ENCODE data around the gene VGF.

VGF gene

DNA sequence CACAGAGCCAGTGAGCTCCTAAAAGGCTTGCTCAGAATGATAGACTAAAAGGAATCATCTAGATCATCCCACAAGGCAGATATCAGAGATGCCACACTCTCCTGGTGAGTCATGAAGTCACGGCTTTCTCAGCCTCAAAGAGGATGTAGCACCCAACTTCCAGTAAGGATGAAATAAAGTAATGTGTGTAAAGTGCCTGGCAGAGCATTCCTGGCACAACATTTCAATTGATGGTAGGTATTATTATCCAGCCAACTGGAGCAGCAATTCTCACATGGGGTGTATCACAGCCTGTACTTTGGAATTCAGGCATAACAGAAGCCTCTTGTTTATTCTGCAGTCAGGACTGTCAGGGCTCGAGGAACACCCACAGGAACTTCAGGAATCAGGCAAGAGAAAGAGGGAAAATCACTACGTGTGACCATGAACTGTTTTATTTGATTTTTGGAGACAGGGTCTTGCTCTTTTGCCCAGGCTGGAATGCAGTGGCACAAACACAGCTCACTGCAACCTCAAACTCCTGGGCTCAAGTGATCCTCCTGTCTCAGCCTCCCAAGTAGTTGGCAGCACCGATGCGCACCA, 20.0 kb upstream of the VGF start:
- DNase-seq (ENCODE audit: low read depth in 2 of 2), result no peak

DNA sequence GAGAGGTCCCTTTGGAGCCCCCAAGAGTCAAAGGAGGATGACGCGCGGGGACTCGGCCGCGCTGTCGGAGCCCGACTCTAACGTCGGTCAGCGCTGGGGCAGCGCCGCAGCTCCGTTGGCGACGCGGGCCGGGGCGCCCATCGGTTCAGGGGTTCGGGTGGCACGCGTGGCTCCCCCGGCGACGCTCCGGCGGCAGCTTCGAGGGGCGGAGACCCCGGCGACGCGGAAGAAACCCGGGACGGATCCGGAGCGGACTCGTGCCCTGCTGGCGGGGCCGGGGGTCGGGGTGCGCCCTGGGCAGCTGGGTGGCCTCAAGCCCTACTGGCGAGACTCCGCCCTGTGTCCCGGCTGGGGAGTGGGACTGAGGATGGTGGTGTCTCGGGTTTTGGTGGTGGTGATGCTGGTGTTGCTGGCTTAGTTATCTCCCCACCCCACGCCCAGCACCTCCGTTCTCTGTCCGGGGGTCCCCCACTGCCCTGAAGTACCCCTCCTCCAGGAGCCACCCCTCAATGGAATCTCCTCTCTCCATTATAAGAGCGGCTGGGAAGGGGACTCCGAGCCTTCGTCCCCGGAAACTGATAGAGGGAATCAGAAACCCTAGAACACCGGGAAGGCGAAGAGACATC, 14.9 kb upstream of the VGF start, which contains the start of gene NAT16:
Gene NAT16 (minus strand): TSS at position 164 of the 626 bp plus-strand sequence. CDS start 5,486 bp downstream, outside the sequence.
- DNase-seq (ENCODE audit: low read depth in 2 of 2), result no peak

DNA sequence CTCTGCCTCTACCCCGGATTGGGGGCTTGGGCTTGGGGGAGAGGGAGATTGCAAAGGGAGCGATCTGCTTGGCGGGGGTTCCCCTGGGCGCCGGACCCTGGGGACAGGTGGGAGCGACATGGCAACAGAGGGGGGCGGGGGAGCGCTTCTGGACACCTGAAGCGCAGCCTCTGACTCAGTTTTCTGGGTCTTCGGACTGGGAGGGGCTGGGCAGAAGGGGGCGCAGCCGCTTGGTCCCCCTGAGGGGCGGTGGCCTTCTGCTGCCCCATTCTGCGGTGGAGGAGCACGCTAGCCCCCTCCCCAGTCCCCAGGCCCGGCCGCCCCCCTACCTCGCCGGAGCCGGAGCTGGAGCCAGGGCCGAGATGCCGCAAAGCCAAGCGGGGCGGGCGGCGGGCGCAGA, 14.3 kb upstream of the VGF start:
- DNase-seq (ENCODE audit: low read depth in 2 of 2), result no peak

DNA sequence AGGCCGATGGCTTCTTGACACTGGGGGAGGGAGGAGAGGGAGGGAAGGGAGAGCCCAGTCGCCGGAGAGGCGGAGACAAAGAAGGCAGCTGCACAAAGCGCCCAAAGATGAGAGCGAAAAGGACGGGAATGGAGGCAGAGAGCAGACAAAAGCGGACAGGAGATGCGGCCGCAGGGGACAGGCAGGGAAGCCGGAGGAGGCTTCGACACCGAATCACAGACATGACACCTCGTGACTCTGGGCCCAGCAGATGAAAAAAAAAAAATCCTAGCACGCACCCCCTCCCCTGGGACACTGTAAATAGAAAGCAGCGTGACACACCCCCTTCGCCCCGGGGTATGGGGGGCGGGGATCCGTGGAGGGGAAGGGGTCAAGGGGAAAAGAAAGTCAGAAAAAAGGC, 13.7 kb upstream of the VGF start:
- no peak for DNase-seq (ENCODE audit: low read depth in 2 of 2)

DNA sequence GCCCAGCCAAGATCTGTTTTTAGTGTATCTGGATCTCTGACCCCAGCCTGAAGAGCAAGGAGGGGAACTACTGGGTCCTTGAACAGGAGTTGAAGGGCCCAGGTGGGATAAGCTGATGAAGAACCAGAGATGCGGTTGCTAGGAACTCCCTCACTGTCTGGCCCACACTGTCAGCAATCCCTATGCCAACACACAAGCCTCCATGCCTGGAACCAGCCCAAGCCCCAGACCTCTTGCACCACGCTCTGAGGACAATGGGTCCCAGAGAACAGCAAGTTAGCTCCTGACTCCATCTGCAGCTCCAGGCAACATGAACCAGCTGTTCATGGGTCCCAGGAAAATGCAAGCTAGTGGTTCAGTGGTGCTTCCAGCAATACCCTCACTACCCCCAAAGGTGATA, 12.3 kb upstream of the VGF start:
- no peak for DNase-seq (ENCODE audit: low read depth in 2 of 2)

DNA sequence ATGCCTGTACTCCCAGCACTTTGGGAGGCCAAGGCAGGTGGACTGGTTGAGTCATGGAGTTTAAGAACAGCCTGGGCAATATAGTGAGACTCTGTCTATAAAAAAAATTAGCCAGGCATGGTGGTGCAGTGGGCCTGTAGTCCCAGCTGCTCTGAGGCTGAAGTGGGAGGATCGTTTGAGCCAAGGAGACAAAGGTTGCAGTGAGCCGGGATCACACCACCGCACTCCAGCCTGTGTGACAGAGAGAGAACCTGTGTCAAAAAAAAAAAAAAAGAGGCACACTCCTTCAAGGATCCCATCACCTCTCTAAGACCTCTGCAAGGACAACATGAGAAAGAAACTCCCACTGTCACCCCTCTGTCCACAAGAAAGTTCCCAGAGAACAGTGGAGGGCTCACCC, 10.3 kb upstream of the VGF start:
- DNase-seq (ENCODE audit: low read depth in 2 of 2), result no peak

DNA sequence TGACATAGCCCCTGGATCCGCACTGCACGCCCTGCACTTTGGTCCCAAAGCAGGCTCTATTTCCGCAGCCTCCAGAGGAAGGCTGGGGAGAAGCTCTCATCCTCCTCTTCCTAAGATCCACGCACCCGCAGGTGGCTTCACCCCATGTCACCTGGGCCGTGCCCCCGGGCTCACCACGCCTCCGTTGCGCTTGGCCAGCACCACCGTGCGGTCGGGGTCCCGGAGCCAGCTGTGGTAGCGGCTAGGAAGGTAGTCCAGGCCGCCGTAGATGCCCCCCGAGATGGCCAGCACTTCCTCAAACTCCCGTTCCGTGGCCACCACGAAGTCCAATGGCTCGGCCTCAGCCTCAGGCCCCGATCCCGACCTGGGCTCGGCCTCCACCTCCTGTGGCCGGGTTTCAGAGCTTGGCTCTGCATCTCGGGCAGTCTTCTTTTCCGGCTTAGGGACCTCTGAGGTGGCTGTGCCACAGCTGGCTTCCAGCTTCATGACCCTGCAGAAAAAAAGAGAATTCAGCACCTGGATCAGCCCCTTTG, 9.0 kb upstream of the VGF start:
- DNase-seq (ENCODE audit: low read depth in 2 of 2), result no peak

DNA sequence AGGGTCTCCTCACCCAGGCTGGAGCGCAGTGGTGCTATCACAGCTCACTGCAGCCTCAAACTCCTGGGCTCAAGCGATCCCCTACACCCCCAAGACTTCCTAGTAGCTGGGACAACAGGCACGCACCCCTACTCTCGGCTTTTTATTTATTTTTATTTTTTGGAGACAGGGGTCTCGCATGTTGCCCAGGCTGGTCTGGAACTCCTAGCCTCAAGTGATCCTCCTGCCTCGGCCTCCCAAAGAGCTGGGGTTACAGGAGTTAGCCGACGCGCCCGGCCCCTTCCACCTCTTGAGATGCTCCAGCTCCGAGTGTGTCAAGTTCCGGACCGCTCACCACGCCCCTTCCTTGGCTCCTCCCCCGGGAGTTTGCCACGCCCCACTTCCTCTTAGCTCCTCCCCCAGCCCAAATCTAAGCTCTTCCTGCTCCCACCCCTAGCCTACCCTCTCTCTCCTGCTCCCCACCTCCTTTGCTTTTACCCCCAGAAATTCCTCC, 8.4 kb upstream of the VGF start:
- DNase-seq (ENCODE audit: low read depth in 2 of 2), result no peak

DNA sequence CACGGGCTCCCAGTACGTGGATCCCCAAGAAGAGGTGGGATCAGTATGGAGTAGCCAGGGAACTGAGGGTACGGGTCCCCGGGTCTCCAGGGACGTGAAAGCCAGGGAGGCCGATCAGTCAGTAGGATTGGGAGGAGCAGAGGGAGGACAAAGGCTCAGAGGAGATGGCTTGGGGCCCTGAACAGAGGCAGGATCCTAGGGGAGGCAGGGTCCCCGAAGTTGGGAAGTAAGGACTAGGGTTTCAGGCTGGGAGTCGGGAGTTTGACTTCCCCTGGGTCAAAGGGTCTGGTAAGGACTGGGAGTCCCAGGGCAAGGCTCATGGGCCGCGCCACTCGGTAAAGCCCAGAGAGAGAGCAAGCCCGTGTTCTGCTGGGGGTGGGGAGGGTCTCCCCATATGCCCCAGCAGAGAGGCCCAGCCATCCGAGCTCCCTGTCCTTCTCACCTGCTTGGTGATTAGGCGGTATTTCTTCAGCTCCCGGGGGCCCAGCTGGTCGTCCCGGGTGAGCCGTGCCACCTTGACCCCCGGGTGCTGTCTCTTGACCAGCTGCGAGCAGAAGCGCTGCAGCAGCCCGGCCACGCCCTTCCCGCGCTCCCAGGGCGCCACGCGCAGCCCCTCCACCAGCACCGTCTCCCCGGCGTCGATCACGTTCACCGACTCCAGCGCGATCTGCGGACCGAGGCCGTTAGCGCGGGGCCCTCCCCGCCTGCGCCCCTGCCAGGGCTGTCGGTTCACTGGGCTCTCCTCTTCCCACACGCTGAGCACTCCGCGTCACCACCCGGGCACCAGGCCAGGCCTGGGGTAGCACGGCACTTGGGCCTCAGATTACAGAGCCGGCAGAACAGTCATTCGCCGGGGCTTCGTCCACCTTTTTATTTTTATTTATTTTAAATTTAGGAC, 7.7 kb upstream of the VGF start:
- no peak for DNase-seq (ENCODE audit: low read depth in 2 of 2)

DNA sequence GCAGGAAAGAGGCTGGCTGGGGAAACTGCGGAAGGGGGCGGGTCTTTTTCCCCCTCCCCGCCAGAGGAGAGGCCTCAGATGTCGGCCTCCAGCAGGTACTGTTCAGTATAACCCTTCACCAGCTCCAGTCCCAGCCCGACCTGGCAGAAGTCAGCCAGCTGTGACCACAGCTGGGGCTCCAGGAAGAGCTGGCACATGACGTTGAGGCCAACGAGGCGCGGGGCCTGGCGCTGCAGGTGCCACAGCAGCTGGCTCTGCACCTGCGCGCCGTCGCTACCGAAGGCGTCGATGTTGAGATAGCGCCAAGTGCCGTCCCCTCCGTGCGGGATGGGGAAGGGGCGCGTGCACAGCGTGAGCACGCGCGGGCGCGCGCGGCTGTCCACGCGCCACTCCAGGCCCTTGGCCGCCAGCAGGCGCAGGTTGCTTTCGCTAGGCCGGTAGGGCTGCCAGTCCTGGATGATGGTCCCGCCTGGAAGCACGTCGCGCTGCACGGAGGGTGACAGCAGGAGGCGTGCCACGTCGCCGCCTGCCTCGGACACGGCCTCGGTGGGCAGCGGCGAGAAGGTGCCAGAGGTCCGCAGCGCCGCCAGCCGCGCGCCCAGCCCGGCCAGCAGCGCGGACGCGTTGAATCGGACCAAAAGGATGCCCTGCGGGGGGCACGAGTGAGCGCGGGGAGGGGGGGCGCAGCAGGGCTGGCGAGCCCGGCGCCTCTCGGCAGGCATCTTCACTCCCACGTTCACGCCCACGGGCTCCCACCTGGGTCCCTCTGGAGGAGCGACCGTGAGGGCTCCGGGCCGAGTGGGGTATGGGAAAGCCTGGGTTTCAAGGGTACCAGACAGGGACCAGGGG, 6.9 kb upstream of the VGF start:
- no peak for DNase-seq (ENCODE audit: low read depth in 2 of 2)

DNA sequence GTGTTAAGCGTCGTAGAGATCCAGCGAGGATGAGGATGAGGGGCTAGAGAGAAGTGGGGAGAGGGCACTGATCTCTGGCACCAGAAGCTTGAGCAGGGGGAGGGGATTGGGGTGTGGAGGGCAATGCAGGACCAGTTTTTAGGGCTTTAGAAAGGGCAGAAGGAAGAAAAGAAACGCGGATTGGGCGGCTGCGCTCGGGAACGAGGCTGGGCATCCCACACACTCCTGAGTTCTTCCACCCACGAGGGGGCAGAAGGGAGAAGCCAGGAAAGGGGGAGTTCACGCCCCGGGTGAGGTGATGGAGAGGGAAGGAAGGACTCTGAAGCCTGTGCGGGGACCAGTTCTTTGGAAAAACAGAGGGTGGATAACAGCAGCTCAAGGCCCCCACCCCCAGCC, 6.1 kb upstream of the VGF start:
- no peak for DNase-seq (ENCODE audit: low read depth in 2 of 2)

DNA sequence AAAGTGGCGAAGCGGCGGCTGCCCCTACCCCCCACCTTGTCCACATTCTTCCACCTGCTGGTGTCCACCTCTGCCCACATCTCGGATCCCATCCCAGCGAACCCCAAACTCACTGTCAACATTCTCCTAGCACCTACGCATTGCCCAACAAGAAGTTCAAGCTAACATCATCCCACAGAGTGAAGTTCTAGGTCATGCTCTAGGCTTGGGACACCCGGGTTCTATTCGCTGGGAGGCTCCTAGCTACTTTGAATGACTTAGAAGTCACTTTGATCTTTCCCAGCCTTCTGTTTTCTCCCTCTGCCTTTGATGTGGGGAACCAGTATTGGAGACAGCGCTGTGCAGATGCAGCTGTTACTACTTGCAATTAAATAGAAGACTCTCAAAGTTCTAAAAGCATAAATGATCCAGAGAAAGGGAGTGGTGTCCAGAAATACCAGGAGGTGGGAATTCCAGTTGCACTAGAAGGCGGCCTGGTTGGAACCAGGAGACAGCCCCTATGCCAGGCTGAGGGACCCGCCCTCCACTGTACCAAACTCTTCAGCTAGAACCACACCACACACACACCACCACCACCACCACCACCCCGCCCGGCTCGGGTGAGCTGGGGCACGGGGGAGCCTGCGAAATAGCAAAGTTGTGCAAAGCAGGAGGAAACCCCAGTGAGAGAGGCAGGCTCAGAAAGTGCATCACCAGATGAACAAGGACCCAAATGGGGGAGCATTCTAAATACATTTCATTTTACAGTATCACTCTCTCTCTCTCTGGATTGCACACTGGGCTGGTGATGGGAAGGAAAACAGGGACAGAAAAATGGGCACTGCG, 5.5 kb upstream of the VGF start:
- DNase-seq (ENCODE audit: low read depth in 2 of 2), result no peak

DNA sequence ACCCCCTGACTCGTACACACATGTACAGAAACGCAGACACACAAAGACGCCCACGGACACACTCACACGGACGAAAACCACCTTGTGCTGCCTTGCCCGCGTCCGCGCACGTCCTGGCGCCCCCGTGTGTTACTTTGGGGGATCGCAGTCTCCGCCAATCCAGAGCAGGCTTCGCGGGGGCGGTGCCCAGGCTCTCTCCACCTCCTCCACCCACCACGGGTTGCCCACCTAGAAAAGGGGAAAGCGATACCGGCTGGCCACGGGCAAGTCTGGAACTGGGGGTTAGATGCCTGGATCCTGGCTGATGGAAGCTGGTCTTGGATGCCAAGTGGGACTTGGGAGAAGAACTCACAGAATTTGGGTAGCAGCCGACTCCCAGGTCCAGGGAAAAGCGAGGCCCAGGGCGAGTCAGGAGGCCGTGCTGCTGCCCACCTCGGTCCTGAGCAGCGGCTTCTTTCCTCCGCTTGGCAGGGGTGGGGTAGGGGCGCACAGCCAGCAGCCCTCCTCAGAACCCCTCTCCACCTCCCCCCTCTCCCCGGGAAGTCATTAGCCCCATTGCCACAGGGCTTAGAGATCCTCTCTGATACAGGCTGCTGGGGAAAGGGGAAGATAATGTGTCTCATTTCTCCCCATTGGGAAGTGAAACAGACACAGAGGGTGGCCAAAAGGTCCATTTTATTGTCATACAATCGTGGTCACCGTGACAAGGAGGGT, 4.6 kb upstream of the VGF start:
- peak; percentile 79 for DNase-seq (ENCODE audit: low read depth in 2 of 2)

DNA sequence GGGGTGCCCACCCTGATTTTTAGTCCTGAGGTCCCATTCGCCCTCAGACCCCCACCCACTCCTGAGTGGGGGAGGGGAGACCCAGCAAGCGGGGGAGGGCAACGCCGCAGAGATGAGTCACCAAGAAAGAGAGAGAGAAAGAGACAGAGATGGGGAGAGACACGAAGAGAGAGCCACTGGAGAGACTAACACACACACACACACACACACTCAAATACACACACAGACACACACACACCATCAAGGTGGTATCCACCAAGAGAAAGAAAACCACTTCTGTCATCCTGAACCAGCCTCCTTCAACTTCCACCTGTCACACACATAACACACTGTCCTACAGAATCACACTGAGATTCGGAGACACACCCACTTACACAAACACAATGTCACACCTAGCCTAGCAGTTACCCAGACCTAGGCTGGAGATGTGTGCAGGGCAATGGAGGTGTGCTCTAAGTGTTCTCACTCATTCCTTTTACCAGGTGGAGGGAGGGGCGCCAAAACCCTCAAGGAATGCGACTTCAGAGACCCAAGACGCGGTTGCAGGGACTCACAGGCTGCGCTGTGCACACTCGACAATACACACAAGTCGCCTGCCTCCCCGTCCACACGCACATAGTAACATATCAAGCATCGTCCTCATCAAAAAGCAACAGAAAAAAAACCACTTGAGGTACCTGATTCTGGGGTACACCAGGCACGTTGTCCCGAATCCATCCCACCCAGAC, 3.9 kb upstream of the VGF start:
- DNase-seq (ENCODE audit: low read depth in 2 of 2), result no peak

DNA sequence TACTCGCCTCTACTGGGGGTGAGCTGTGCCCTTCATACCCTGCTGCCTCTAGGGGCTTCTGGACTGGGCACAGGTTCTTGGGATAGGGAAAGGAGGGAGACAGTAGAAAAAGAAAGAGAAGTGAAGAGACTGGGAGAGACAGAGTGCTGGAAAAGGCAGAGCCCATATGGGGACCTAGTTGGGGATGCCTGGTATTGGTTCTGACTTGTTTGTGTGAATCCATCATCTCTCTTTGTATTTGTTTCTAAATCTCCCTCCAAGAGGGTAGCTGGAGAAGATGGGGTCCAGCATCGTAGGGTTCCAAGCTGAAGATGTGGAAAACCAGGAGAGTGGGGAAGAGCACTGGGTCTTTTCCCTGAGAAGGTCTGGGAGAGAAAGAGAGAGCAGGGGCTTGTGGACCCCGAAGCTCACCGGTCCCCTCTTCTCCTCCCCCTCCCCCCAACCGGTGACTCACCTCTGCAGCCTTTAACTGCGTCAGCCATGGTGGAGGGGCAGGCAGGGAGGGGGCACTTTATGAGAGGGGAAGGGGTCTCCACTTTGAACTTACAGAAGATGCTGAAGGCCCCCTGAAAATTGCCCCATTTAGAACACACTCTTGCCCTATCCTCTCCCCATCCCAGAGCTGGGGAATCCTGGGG, 3.2 kb upstream of the VGF start:
- no peak for DNase-seq (ENCODE audit: low read depth in 2 of 2)

DNA sequence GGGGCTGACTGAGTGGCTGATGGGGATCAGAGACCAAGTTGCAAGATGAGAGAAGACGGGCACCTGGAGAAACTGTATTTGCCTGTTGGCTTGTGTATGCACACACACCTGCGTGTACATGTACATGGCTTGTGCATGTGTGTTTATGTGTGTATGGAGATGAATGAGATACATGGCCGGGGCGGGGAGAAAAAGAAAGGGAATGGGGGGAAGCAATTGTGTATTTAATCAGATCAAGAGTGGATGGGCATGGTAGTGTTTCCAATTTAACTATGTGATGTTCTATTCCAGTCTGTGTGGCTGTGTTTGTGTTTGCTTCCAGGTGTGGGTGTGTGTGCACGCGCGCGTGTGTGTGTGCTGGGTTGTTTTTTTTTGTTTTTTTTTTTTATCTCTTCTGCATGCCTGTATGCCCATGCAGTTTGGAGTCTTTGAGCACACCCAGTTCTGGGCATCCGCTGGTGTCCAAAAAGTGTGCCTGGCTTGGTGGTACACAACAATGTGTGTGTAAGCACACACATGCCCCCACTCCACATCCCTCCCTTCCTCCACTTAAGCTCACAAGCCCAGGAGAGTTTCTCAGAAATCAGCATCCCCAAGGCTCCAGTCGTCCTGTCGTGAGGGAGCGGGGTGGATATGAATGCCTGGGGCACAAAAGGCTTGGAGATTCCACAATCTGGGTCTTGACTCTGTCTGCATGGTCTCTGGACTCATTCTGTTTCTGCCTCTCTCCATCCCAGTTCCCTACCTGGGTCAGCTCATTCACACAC, 2.5 kb upstream of the VGF start:
- no peak for DNase-seq (ENCODE audit: low read depth in 2 of 2)

DNA sequence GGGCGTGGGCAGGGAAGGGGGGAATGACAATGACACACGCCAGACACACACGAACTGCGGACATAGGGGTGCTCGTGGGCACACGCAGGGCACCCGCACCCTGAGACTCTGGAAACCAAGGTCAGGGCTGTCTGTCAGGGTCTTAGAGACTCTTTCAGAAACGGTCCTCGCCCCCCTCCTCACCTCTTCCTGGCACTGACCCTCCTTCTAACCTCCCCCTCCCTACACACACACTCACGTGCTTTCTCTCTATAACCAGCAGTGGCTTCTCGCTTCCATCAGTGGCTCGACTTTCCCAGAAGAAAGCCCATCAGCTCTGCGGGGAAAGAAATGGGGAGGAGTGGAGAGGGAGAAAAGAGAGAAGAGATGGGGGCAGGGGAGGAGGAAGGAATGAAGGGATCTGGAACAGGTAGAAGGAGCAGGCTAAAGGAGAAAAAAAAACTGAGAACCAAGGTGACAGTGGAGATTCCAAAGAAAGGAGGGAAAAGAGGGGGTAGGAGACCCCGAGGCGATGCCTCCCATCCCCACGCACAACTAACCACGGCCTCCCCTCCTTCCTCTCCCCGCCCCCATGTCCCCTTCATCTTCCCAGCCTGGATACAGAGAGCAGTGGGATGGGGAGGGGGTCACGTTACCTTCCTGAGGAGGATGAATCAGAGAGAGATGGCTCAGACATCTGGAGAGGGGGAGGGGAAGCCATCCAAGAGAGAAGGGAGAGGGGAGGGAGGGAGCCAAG, 1.7 kb upstream of the VGF start:
- DNase-seq (ENCODE audit: low read depth in 2 of 2), result no peak

DNA sequence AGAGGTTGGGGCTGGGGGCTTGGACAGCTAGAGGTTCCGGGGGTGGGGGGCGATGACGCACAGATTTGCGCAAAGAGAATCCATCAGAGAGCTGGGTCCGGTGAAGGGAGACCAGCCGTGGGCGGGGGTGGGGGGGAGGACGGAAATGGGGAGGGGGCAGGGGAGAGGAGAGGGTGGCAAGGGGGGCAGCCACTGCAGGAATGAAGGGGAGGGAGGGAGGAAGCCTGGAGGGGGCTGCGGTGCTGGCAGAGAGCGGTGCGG, 1.2 kb upstream of the VGF start:
- no peak for DNase-seq (ENCODE audit: low read depth in 2 of 2)
